ENCODE data around the gene CPT1B.
"Not testable (repeated sequence)": the region's sequence is repeated elsewhere in the genome, so short reads cannot be mapped to it uniquely, and the experiment has no call there.

CPT1B gene

DNA sequence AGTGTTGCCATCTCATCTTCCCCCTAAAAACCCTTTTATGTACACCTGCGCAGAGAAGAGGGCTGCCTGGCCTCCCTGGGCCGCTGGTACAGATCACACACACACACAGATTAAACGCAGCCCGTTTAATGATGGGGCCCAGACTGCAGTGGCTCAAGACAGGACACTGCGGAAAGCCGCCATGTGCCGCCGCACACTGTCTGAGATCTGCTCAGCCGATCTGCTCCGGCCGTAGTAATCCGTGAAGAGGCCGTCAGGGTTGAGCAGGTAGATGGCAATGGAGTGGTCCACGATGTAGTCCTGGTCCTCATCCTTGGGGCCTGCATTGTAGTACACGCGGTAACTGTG, 54.8 kb downstream of the CPT1B start:
- TF ChIP-seq, protein P1, sequence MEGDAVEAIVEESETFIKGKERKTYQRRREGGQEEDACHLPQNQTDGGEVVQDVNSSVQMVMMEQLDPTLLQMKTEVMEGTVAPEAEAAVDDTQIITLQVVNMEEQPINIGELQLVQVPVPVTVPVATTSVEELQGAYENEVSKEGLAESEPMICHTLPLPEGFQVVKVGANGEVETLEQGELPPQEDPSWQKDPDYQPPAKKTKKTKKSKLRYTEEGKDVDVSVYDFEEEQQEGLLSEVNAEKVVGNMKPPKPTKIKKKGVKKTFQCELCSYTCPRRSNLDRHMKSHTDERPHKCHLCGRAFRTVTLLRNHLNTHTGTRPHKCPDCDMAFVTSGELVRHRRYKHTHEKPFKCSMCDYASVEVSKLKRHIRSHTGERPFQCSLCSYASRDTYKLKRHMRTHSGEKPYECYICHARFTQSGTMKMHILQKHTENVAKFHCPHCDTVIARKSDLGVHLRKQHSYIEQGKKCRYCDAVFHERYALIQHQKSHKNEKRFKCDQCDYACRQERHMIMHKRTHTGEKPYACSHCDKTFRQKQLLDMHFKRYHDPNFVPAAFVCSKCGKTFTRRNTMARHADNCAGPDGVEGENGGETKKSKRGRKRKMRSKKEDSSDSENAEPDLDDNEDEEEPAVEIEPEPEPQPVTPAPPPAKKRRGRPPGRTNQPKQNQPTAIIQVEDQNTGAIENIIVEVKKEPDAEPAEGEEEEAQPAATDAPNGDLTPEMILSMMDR (IDR thresholded peaks at IDR 0.05; ENCODE audit: insufficient read depth, low read depth, low read length, missing control alignments) = no peak
- no peak overlapping the region for H3K4me3 ChIP-seq (ENCODE audit: low read depth, low read length)
- no peak for DNase-seq (ENCODE audit: low read depth)

DNA sequence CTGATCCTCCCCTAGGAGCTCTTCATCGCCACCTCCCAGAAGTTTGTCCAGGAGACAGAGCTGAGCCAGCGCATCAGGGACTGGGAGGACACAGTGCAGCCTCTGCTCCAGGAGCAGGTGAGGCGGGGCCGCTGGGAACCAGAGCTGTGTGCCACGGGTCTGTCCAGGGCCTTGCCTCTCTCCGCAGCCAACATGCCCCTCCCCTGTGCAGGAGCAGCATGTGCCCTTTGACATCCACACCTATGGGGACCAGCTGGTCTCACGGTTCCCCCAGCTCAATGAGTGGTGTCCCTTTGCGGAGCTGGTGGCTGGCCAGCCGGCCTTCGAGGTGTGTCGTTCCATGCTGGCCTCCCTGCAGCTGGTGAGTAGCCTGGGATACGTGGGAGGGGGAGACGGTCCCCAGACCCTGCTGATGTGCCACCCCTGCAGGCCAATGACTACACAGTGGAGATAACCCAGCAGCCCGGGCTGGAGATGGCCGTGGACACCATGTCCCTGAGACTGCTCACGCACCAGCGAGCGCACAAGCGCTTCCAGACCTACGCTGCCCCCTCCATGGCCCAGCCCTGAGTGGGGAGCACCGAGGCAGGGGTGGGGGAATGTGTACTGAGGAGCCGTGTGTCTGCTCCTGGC, 55.3 kb downstream of the CPT1B start:
- TF ChIP-seq, protein P1 (IDR thresholded peaks at IDR 0.05; ENCODE audit: insufficient read depth, low read depth, low read length, missing control alignments) = no peak
- no peak for DNase-seq (ENCODE audit: low read depth)
- no peak overlapping the region for H3K4me3 ChIP-seq (ENCODE audit: low read depth, low read length)

DNA sequence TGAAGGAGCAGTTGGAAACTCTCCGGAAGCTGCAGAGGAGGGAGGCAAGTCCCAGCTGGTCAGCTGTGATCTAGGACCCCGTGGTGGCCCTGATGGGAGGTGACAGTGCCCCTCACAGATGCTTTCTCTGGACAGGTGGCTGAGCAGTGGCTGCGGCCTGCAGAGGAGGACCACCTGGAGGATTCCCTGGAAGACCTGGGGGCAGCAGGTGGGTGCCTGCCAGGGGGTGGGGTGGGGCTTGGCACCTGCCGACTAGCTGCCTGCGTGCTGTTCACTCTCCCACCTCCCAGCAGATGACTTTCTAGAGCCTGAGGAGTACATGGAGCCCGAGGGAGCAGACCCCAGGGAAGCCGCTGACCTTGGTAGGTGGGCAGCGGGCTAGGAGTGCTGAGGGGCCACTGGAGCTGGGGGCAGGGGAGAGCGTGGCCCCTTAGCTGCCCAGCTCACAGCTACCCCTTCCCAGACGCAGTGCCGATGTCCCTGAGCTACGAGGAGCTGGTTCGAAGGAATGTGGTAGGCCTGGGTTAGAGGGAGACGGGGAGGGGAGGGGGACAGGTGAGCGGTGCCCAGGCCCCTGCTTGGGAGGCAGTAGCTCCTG, 55.9 kb downstream of the CPT1B start:
- TF ChIP-seq, protein P1 (IDR thresholded peaks at IDR 0.05; ENCODE audit: insufficient read depth, low read depth, low read length, missing control alignments) = no peak
- DNase-seq (ENCODE audit: low read depth) = no peak
- no peak overlapping the region for H3K4me3 ChIP-seq (ENCODE audit: low read depth, low read length)

DNA sequence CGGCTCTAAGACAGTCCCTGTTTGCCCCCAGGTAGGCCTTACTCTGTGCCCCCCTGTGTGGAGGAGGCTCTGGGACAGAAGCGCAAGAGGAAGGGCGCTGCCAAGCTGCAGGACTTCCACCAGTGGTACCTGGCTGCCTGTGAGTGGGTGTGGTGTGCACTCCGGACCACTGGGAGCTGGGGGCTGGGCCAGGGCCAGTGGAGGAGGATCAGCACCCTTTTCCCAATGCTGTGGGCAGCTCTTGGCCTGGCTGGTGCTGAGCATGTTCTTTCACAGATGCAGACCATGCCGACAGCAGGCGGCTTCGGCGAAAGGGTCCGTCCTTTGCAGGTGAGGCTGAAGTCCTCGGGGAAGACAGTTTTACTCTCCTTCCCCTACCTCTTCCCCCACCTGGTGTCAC, 56.5 kb downstream of the CPT1B start:
- TF ChIP-seq, protein P1 (IDR thresholded peaks at IDR 0.05; ENCODE audit: insufficient read depth, low read depth, low read length, missing control alignments) = no peak
- no peak for DNase-seq (ENCODE audit: low read depth)
- no peak overlapping the region for H3K4me3 ChIP-seq (ENCODE audit: low read depth, low read length)

DNA sequence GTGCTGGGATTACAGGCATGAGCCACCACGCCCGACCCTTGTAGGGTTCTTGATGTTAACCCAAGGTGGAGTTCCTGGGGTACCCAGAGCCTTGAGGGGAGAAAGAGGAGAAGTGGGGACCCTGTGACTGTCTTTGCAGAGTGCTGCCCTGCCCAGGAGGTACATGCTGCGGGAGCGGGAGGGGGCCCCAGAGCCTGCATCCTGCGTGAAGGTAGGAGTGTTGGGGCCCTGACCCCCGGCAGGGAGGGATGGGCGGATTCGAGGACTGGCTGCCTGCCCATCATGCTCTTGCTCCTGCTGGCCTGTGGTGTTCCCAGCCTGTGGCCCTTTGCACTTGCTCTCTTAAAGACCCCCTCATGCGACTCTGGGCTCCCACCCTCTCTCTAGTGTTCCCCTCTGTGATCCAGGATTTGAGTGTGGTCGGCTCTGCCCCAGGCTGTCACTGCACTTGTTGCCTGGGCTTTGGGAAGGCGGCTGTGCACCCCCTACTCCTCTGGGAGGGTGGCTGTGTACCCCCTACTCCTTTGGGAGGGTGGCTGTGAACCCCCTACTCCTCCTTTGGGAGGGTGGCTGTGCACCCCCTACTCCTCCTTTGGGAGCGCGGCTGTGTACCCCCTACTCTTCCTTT, 57.3 kb downstream of the CPT1B start:
- DNase-seq (ENCODE audit: low read depth) = no peak
- TF ChIP-seq, protein P1 (IDR thresholded peaks at IDR 0.05; ENCODE audit: insufficient read depth, low read depth, low read length, missing control alignments) = no peak
- H3K4me3 ChIP-seq (ENCODE audit: low read depth, low read length) = no peak overlapping the region

DNA sequence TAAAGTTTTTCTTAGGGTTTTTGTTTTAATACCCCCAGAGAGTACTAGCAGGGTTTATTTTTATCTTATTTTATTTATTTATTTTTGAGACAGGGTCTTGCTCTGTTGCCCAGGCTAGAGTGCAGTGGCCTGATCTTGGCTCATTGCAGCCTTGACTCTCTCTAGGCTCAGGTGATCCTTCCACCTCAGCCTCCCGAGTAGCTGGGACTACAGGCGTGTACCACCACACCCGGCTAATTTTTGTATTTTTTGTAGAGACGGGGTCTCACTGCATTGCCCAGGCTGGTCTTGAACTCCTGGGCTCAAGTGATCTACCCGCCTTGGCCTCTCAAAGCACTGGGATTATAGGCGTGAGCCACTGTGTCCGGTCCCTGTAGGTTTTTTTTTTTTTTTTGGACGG, 58.0 kb downstream of the CPT1B start:
- not testable (repeated sequence) for DNase-seq (ENCODE audit: low read depth); H3K4me3 ChIP-seq (ENCODE audit: low read depth, low read length)

DNA sequence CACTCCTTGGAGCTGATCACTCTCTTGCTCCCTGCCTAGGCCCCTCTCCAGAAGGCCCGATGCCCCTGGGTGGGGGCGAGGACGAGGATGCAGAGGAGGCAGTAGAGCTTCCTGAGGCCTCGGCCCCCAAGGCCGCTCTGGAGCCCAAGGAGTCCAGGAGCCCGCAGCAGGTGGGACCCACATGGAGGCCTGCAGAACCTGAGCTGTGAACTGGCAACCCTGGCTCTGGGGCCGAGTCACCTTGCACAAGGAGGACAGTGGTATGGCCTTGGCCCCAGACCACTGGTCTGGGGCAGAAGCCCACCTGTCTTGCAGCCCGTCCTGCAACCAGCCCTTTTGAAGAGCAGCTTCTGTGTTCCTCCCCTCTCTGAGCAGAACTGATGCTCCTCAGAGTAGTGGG, 59.1 kb downstream of the CPT1B start:
- no peak overlapping the region for H3K4me3 ChIP-seq (ENCODE audit: low read depth, low read length)
- no peak for DNase-seq (ENCODE audit: low read depth)
- TF ChIP-seq, protein P1 (IDR thresholded peaks at IDR 0.05; ENCODE audit: insufficient read depth, low read depth, low read length, missing control alignments) = no peak
